Prostate gland (tissue), 2 donors: ENCODE data around the gene COL7A1. TPM values are rescaled to one million over a fixed set of nuclear protein-coding genes. Genes with fewer than 3 reads are reported as not detected.

Experiments used
- DNase-seq: peaks from one replicate; pipeline ENCODE4 v3.0.0-alpha.2; 2019; ENCODE audit warnings: low spot score
- H3K27ac ChIP-seq, 2 donors: fragments of 200-600 bp; sonication (generic); 2 replicates each; pipeline ENCODE4 v1.5.1; 2017 to 2019
- H3K27me3 ChIP-seq: fragments of 200-600 bp; sonication (generic); replicated peaks from 2 replicates; pipeline ENCODE4 v1.5.1; 2019; ENCODE audit not compliant: insufficient read depth
- H3K36me3 ChIP-seq, 2 donors: fragments of 200-600 bp; sonication (generic); 1 replicate in 1 of 2; 2 replicates in 1 of 2; pipeline versions ENCODE4 v1.5.1 to v1.8.1; 2017 to 2019
- H3K4me1 ChIP-seq: fragments of 200-600 bp; sonication (generic); replicated peaks from 2 replicates; pipeline ENCODE4 v1.5.1; 2019
- H3K4me3 ChIP-seq, 2 donors: fragments of 200-600 bp; sonication (generic); 2 replicates each; pipeline ENCODE4 v1.5.1; 2017 to 2019
- H3K9me3 ChIP-seq: fragments of 200-600 bp; sonication (generic); 2 replicates; pipeline ENCODE4 v1.5.1; 2017
- POLR2A ChIP-seq: fragments of 450-650 bp; IDR thresholded peaks from one replicate; pipeline ENCODE4 v1.6.1; 2016; ENCODE audit warnings: antibody characterized with exemption, mild to moderate bottlenecking
- POLR2AphosphoS5 ChIP-seq: sonication (generic); formaldehyde crosslinking; IDR thresholded peaks from one replicate; pipeline ENCODE4 v1.6.1; 2017; ENCODE audit warnings: antibody characterized with exemption
- WGBS: methylation state at CpG from one replicate; pipeline ENCODE4 v1.1.5; 2018; 5-methylcytosine and 5-hydroxymethylcytosine counted together
- intact Hi-C: fragments of 100-400 bp; cut with DNase I; formaldehyde crosslinking; loops from one replicate; pipeline ENCODE4 v1.14.2; 2022
- total RNA-seq, 2 donors: library from RNA; depleted of rRNA; stranded (reverse); fragments of >200 nt; gene quantifications; one replicate each; pipeline ENCODE4 v1.1.0, GENCODE V29; 2016
- TF ChIP-seq, protein P1 (sequence below), 4 experiments: fragments of 200-600 bp in 2 of 4; fragments of 450-650 bp in 2 of 4; sonication (generic) in 2 of 4; IDR thresholded peaks; 1 replicate in 3 of 4; 2 replicates in 1 of 4; pipeline ENCODE4 v1.5.1; 2016 to 2019; ENCODE audit warnings: antibody characterized with exemption in 4 of 4, mild to moderate bottlenecking in 2 of 4, moderate library complexity in 2 of 4

COL7A1 gene
- total RNA-seq, 2 donors from 2014 or later: 84.8 to 92.6 TPM

DNA sequence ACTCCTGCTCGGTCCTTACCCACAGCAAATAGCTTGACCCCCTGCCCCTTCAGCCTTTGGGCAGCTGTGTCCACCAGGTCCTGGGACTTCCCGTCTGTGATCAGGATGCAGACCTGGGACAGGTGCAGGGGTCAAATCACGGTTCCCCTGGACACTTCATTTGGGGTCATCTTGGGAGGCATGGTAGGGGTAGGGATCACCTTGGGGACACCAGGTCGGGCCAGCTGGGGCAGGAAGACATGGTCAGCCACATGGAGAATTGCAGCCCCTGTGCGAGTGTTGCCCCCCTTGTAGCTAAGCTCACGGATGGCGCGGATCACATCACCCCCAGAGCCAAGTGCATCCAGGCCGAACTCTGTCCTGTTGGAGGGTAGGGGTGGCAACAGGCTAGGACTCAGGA, 1.8 kb downstream of the COL7A1 start:
- Histone ChIP-seq H3K27ac (no peak overlapping the region), H3K4me3 (no peak overlapping the region), H3K9me3 (no peaks in the 10 kb centered on the region), H3K27me3 (no peaks in the 10 kb centered on the region), H3K36me3 (no peaks in the 10 kb centered on the region), H3K4me1 (peaks cover 8% of the 10 kb centered on the region)
- TF ChIP-seq POLR2A (no peak), POLR2AphosphoS5 (no peak)
- TF ChIP-seq, protein P1, sequence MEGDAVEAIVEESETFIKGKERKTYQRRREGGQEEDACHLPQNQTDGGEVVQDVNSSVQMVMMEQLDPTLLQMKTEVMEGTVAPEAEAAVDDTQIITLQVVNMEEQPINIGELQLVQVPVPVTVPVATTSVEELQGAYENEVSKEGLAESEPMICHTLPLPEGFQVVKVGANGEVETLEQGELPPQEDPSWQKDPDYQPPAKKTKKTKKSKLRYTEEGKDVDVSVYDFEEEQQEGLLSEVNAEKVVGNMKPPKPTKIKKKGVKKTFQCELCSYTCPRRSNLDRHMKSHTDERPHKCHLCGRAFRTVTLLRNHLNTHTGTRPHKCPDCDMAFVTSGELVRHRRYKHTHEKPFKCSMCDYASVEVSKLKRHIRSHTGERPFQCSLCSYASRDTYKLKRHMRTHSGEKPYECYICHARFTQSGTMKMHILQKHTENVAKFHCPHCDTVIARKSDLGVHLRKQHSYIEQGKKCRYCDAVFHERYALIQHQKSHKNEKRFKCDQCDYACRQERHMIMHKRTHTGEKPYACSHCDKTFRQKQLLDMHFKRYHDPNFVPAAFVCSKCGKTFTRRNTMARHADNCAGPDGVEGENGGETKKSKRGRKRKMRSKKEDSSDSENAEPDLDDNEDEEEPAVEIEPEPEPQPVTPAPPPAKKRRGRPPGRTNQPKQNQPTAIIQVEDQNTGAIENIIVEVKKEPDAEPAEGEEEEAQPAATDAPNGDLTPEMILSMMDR (IDR thresholded peaks at IDR 0.05): no peak
- intact Hi-C loops: no loop called here
- WGBS: 92% methylated on average over 9 of the region's 9 CpGs
- no peak for DNase-seq

DNA sequence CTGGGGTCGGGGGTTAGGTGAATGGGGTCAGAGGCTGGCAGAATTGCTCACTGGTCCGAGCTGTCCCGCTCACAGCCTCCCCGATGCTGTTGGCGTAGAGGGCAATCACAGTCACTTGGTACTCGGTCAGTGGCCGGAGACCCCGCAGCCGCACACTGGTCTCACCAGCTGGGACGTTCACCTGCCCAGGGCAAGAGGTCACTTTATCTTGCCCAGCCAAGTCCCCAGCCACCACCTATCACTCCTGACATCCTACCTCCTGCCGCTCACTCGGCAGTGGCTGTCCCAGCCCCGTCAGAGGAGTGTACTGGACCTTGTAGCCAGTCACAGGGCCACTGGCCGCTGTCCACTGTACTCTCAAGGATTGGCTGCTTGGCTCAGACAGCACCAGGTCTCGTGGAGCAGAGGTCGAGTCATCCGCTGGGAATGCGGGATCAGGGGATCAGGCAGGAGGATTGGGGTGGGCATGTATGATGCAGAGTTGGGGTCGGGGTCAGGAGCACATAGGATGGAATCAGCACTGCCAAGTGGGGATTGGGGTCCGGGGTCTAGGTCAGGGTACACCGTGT, 2.5 kb downstream of the COL7A1 start:
- Histone ChIP-seq H3K36me3 (no peaks in the 10 kb centered on the region), H3K4me3 (no peak overlapping the region), H3K9me3 (no peaks in the 10 kb centered on the region), H3K27ac (no peak overlapping the region), H3K4me1 (peaks cover 8% of the 10 kb centered on the region), H3K27me3 (no peaks in the 10 kb centered on the region)
- no peak for DNase-seq
- intact Hi-C loops: no loop called here
- TF ChIP-seq, protein P1 (IDR thresholded peaks at IDR 0.05): no peak
- TF ChIP-seq POLR2A (no peak), POLR2AphosphoS5 (no peak)
- WGBS: 92% methylated on average over 21 of the region's 21 CpGs

DNA sequence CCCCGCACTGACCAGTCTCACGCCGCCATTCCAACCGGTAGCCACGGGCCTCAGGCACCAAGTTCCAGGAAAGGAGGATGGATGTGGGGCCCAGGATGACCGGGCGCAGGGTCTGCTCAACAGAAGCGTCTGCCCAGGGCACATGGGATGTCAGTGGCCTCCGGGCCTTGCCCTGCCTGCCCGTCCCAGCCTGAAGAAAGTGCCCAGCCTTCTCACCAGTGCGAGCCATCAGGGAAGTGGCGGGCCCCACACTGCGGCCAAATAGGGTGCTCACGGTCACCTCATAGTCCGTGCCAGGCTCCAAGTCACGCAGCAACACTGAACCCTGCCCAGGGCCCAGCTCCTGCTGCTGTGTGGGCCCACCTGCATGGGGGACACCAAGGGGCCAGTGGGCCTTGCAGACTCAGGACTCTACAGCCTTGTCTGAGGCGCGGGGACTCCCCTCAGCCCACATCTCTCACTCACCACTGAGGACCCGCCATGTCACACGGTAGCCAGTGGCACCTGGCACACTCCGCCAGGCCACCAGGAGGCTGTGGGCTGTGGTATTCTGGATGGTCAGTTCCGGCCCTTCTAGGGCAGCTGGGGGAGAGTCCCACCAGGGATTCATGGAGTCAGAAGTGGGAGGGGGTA, 3.1 kb downstream of the COL7A1 start:
- intact Hi-C loops: no loop called here
- no peak overlapping the region for H3K27ac ChIP-seq
- TF ChIP-seq, protein P1 (IDR thresholded peaks at IDR 0.05): no peak
- TF ChIP-seq POLR2AphosphoS5 (no peak), POLR2A (no peak)

DNA sequence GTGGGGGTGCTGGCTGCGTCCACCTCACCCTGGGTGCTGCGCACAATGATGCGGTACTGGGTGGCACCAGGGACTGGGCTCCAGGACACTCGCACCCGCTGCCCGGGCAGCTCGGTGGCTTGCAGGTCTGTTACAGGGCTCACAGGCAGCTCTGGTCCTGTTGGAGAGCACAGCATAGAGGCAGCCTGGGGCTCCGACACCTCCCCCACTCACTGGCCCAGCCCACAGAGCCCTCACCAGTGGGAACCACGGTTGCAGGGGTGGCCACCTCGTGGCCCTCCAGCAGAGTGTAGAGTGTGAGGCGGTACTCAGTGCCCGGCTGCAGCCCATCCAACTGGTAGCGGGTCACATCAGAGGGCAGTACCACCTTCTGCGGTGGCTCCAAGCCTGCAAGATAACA, 3.7 kb downstream of the COL7A1 start:
- Histone ChIP-seq H3K4me3 (no peak overlapping the region), H3K36me3 (no peaks in the 10 kb centered on the region), H3K27me3 (no peaks in the 10 kb centered on the region), H3K27ac (no peak overlapping the region), H3K4me1 (peaks cover 8% of the 10 kb centered on the region), H3K9me3 (no peaks in the 10 kb centered on the region)
- DNase-seq: no peak
- intact Hi-C loops: no loop called here
- TF ChIP-seq POLR2AphosphoS5 (no peak), POLR2A (no peak)
- TF ChIP-seq, protein P1 (IDR thresholded peaks at IDR 0.05): no peak
- WGBS: 93% methylated on average over 14 of the region's 14 CpGs

More for the DNA sequence above, 3.1 kb downstream of the COL7A1 start:
- H3K4me1 ChIP-seq: peaks cover 8% of the 10 kb centered on the region
- no peaks in the 10 kb centered on the region for H3K36me3 ChIP-seq
- H3K9me3 ChIP-seq: no peaks in the 10 kb centered on the region
- no peak overlapping the region for H3K4me3 ChIP-seq
- H3K27me3 ChIP-seq: no peaks in the 10 kb centered on the region
- DNase-seq: no peak
- WGBS: 89% methylated on average over 22 of the region's 22 CpGs

DNA sequence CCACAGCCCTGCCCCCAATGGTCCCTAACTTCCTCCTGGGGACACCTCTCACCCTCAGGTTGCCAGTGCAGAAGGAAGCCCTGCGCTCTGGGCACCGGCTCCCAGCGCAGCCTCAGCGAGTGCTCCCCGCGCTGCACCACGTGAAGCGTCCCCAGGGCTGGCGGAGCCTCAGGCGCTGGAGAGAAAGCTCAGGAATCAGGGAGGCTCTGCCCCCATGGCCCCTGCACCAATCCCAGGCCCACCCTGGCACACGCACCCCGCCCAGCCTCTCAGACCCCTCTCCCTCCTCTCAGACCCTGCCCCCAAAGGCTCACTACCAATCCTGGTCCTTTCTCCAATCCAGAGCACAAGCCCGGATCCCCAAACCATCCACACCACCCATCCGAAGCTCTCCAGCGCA, 6.9 kb downstream of the COL7A1 start:
- TF ChIP-seq, protein P1 (IDR thresholded peaks at IDR 0.05): no peak
- TF ChIP-seq POLR2AphosphoS5 (no peak), POLR2A (no peak)
- no peaks in the 10 kb centered on the region for H3K9me3 ChIP-seq
- no peaks in the 10 kb centered on the region for H3K27me3 ChIP-seq
- WGBS: 82% methylated on average over 15 of the region's 15 CpGs
- intact Hi-C loops: no loop called here
- DNase-seq: no peak
- H3K27ac ChIP-seq: no peak overlapping the region
- H3K4me3 ChIP-seq: no peak overlapping the region
- H3K36me3 ChIP-seq: no peaks in the 10 kb centered on the region
- H3K4me1 ChIP-seq: no peaks in the 10 kb centered on the region
